Measurements from ENCODE around the gene IL18R1. TPM values are rescaled to one million over a fixed set of nuclear protein-coding genes. Genes with fewer than 3 reads are reported as not detected.

The IL18R1 gene
- total RNA-seq, 1 experiment from 2014 or later = 1.5 TPM

DNA sequence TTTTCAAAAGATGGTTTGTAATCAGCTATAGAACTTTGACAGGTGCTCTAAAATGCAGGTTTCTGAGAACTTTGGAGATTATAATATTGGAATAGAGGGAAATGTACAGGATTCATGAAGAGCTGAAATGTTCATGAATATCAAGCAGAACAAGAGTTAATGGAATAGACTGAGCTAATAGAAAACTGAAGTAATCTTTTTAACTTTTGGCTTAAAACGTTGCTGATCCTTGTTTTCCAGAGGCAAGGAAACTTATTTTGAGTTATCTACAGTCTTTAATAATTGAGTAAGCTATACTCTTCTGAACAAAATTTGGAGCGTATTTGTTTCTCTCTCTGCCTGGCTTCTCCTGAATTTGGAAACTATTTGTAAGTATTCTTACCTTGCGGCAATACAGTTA, 56.6 kb downstream of the IL18R1 start:
- H3K9me3 Mint-ChIP-seq (ENCODE audit: low read depth, unreplicated experiment) = no peaks in the 10 kb centered on the region
- TF ChIP-seq, protein P1, sequence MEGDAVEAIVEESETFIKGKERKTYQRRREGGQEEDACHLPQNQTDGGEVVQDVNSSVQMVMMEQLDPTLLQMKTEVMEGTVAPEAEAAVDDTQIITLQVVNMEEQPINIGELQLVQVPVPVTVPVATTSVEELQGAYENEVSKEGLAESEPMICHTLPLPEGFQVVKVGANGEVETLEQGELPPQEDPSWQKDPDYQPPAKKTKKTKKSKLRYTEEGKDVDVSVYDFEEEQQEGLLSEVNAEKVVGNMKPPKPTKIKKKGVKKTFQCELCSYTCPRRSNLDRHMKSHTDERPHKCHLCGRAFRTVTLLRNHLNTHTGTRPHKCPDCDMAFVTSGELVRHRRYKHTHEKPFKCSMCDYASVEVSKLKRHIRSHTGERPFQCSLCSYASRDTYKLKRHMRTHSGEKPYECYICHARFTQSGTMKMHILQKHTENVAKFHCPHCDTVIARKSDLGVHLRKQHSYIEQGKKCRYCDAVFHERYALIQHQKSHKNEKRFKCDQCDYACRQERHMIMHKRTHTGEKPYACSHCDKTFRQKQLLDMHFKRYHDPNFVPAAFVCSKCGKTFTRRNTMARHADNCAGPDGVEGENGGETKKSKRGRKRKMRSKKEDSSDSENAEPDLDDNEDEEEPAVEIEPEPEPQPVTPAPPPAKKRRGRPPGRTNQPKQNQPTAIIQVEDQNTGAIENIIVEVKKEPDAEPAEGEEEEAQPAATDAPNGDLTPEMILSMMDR (IDR thresholded peaks at IDR 0.05; ENCODE audit: unreplicated experiment) = no peak
- no peak overlapping the region for H3K27ac Mint-ChIP-seq (ENCODE audit: unreplicated experiment)
- no peaks in the 10 kb centered on the region for H3K36me3 Mint-ChIP-seq (ENCODE audit: insufficient read depth, unreplicated experiment)
- no peak for DNase-seq
- CTCF ChIA-PET = no interaction called here
- intact Hi-C loops (cut with micrococcal nuclease; ENCODE audit: unreplicated experiment) = no loop called here
- peaks cover 21% of the 10 kb centered on the region for H3K27me3 Mint-ChIP-seq (ENCODE audit: unreplicated experiment)
- no TSS peak for BruUV-seq (replicated peaks)
- no peaks in the 10 kb centered on the region for H3K4me1 Mint-ChIP-seq (ENCODE audit: low read depth, unreplicated experiment)
- no peak overlapping the region for H3K4me3 Mint-ChIP-seq (ENCODE audit: low read depth, unreplicated experiment)

DNA sequence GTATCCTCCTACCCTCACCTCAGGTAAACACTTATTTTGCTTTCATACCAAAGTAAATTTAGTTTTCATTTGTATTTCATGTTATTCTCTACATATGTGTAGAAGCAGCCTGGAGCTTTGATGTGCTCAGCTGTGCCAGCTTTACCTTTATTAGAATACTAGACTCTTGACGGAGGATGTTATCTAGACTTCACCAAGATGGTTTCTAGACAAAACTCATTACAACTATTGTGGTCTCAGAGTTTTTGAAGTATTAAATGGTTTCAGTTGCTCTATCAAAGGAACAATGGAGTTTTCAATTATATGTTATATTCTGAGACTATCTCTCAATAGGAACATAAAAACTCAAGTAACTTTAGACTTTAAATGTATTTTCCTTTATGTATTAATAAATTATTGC, 62.4 kb downstream of the IL18R1 start:
- TF ChIP-seq, protein P1 (IDR thresholded peaks at IDR 0.05; ENCODE audit: unreplicated experiment) = no peak
- H3K27me3 Mint-ChIP-seq (ENCODE audit: unreplicated experiment) = peaks cover 40% of the 10 kb centered on the region
- BruUV-seq (replicated peaks) = no TSS peak
- H3K9me3 Mint-ChIP-seq (ENCODE audit: low read depth, unreplicated experiment) = no peaks in the 10 kb centered on the region
- H3K4me3 Mint-ChIP-seq (ENCODE audit: low read depth, unreplicated experiment) = no peak overlapping the region
- no peaks in the 10 kb centered on the region for H3K36me3 Mint-ChIP-seq (ENCODE audit: insufficient read depth, unreplicated experiment)
- CTCF ChIA-PET = no interaction called here
- intact Hi-C loops (cut with micrococcal nuclease; ENCODE audit: unreplicated experiment) = no loop called here
- DNase-seq = no peak
- no peaks in the 10 kb centered on the region for H3K4me1 Mint-ChIP-seq (ENCODE audit: low read depth, unreplicated experiment)
- H3K27ac Mint-ChIP-seq (ENCODE audit: unreplicated experiment) = no peak overlapping the region

GRCh38 chr2:102418421-102418961, 62.9 kb downstream of the IL18R1 start:
- no TSS peak for BruUV-seq (replicated peaks)
- Mint-ChIP-seq H3K4me1 (ENCODE audit: low read depth, unreplicated experiment) (no peaks in the 10 kb centered on the region), H3K9me3 (ENCODE audit: low read depth, unreplicated experiment) (no peaks in the 10 kb centered on the region), H3K4me3 (ENCODE audit: low read depth, unreplicated experiment) (no peak overlapping the region), H3K36me3 (ENCODE audit: insufficient read depth, unreplicated experiment) (no peaks in the 10 kb centered on the region), H3K27ac (ENCODE audit: unreplicated experiment) (no peak overlapping the region), H3K27me3 (ENCODE audit: unreplicated experiment) (peaks cover 46% of the 10 kb centered on the region)
- intact Hi-C loops (cut with micrococcal nuclease; ENCODE audit: unreplicated experiment) = no loop called here
- no peak for DNase-seq
- TF ChIP-seq, protein P1 (IDR thresholded peaks at IDR 0.05; ENCODE audit: unreplicated experiment) = no peak
- CTCF ChIA-PET = interaction anchor here (0.8 kb wide), 1 partner anchor 12 kb away, joined by 3 read pairs; no protein-coding TSS in a partner anchor

DNA sequence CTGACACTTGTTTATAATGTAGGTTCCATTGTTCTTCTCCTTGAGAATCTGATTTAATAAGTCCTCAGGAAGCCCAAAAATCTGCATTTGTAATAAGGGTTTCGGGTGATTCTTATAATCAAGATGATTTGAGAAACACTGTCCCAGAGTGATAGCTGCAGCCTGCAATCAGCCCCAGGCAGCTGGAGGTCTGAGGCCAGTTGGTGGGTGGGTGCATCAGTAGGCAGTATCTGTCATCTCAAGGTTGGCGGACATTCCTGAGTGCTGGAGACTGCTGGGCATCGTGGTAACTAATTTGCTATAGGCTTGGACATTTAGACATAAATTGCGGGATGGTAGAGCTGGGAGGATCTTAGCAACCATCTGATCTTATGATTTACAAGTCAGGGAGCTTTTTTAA, 64.7 kb downstream of the IL18R1 start:
- H3K4me3 Mint-ChIP-seq (ENCODE audit: low read depth, unreplicated experiment) = no peak overlapping the region
- no TSS peak for BruUV-seq (replicated peaks)
- H3K4me1 Mint-ChIP-seq (ENCODE audit: low read depth, unreplicated experiment) = no peaks in the 10 kb centered on the region
- H3K27me3 Mint-ChIP-seq (ENCODE audit: unreplicated experiment) = peaks cover 48% of the 10 kb centered on the region
- H3K27ac Mint-ChIP-seq (ENCODE audit: unreplicated experiment) = no peak overlapping the region
- TF ChIP-seq, protein P1 (IDR thresholded peaks at IDR 0.05; ENCODE audit: unreplicated experiment) = no peak
- no peak for DNase-seq
- no peaks in the 10 kb centered on the region for H3K36me3 Mint-ChIP-seq (ENCODE audit: insufficient read depth, unreplicated experiment)
- intact Hi-C loops (cut with micrococcal nuclease; ENCODE audit: unreplicated experiment) = no loop called here
- H3K9me3 Mint-ChIP-seq (ENCODE audit: low read depth, unreplicated experiment) = no peaks in the 10 kb centered on the region
- CTCF ChIA-PET = no interaction called here

Data from Calu3 (cell line).